Stimulated activated CD8-positive, alpha-beta memory T cell treated with anti-CD3 and anti-CD28 coated beads, Interleukin-12 subunit alpha, Interleukin-12 subunit beta, amount 100 ng/mL, for 4 hours (primary cell): Measurements from ENCODE around the gene DHRS1.
"Not testable (repeated sequence)": the region's sequence is repeated elsewhere in the genome, so short reads cannot be mapped to it uniquely, and the experiment has no call there.

Experiments
- DNase-seq: peaks from one replicate; pipeline ENCODE4 v3.0.0-alpha.2; 2020; ENCODE audit warnings: low read depth

The DHRS1 gene

GRCh38 chr14:24327914-24328313, 28.3 kb upstream of the DHRS1 start:
- not testable (repeated sequence) for DNase-seq

DNA sequence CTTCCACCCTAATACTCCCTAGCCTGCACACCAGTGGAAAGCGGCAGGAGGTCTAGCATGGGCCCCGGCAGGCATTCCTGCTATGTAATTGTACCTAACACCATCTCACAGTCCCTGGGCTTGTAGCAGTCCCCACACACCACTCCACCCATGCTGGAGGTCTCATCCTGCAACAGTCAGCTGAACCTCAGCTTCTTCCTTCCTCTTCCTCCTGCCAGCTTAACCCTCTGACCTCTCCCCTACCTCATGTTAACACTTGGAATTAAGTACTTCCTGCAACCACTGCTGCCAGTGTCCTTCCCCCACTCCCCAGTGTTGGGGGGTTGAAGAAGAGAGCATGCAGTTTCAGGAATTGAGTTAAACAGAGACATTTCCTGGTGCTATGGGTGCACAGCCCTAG, 27.7 kb upstream of the DHRS1 start:
- no peak for DNase-seq

GRCh38 chr14:24325963-24326362, 26.4 kb upstream of the DHRS1 start:
- no peak for DNase-seq

- no peak for DNase-seq
Measured at GRCh38 chr14:24325041-24325530, 25.5 kb upstream of the DHRS1 start.

- DNase-seq, result no peak
Measured at GRCh38 chr14:24324024-24324423, 24.4 kb upstream of the DHRS1 start.

GRCh38 chr14:24323341-24323740, 23.8 kb upstream of the DHRS1 start:
- no peak for DNase-seq

DNA sequence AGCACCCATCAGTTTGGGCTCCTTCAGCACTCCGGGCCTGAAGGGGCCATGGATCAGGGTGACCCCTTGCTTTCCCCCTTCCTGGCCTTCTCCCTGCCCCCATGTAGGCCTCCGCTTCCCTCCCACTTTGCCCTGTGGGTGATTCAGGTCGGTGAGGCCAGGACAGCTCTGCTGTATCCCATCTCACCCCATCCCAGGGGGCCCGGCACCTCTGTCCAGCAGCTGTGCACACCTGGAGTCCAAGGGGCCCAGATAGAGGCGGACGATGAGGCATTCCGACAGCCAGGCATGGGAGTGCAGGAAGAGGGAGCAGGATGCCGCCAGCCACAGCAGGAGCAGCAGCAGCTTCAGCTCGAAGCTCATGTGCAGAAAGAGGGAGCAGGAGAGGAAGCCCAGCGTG, 23.1 kb upstream of the DHRS1 start:
- no peak for DNase-seq

GRCh38 chr14:24321212-24321975, 21.8 kb upstream of the DHRS1 start:
- DNase-seq, result no peak

DNA sequence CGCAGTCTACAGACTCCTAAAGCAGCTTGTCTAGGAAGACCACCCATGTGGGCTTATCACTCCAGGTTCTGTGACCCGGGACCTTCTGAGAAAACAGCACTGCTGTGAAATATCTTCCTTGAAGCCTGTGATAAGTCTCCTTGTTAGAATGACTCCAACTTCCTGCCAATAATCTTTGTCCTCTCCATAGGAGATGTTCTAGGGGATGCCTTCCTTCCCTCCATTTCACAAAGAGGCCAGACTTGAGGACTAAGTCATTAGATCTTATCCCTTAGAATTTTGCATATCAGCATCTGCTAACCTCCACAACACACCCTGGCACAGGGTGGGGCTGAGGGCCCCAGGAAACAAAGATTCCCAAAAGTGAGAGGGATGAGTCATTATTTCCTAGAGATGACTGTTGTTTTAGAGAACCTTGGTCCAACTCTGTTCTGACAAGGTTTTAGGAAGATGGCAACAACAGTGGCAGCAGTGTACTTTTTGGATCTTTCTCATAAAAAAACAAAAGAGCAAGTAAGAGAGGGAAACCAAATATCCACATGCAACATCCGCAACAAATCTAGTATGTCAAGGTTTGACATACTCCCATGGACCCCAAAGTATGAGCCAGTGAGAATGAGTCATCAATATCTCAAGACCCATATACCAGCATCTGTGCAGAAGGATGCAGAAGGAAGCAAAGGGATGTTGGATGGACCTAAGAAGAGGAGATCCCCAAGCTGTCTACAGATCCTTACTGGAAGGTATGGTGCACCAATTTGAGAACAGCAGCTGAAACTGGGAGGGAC, 17.8 kb upstream of the DHRS1 start:
- DNase-seq, result no peak

- no peak for DNase-seq
Measured at GRCh38 chr14:24316597-24316950, 17.0 kb upstream of the DHRS1 start.

GRCh38 chr14:24315807-24316596, 16.4 kb upstream of the DHRS1 start:
- DNase-seq, result no peak

DNA sequence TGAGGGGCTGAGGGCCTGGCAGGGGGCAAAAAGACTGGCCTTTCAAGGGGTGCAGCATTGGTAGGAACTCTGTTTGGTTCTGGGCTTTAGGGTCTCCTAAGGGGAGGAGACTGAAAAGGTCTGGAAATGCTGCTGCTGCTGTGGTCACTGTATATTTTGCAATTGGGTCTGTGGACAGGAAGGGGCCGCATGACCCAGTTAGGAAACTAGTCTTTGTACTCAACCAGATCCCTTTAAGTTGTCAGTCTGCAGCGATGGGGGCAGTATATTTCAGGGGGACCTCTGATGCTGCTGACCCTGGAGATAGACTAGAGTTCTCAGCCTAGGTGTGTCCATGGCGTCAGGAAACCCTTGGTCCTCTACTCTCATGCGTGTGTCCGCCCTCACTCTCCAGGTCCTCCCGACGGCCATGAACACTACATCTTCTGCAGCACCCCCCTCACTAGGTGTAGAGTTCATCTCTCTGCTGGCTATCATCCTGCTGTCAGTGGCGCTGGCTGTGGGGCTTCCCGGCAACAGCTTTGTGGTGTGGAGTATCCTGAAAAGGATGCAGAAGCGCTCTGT, 15.7 kb upstream of the DHRS1 start:
- DNase-seq, result no peak

DNA sequence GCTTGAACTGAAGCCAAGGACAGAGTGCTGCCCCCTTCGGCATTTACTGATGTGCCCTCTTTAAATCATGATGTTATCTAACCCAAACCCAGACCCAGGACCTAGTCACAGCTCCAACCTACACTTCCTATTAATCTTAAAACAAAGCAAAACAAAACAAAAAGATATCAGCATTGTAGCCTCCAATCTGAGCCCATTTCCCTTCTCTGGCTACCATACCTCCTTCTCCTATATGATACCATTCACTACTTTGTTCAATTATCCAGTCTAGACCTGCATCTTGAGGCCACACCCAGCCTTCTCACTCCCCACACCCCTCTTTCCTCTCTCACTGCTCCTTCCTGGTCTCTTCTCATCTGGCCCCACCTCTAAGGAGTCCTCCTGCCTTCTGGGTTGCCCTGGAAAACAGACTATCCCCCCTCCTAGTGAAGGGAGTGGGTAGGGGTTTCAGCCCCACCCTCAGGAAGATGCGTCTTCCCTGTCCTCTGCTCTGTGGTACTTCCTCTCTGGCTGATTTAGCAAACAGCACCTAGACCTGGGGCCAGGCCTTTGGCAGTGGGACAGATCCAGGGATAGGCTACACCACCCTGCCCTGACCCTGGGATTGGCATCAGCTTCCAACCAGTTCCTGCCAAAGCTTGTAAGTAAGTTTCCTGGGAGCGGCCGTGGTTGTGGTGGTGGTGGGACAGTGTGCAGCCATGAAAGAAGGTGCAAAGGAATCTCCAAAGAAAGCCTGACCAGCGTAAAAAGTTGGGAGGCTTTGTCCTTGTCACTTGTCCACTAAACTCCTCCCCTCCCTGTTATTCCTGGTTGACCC, 15.0 kb upstream of the DHRS1 start:
- no peak for DNase-seq

GRCh38 chr14:24313913-24314312, 14.3 kb upstream of the DHRS1 start:
- no peak for DNase-seq

- DNase-seq, result no peak
Measured at GRCh38 chr14:24312736-24313507, 13.3 kb upstream of the DHRS1 start.

GRCh38 chr14:24311837-24312615, 12.4 kb upstream of the DHRS1 start:
- no peak for DNase-seq

DNA sequence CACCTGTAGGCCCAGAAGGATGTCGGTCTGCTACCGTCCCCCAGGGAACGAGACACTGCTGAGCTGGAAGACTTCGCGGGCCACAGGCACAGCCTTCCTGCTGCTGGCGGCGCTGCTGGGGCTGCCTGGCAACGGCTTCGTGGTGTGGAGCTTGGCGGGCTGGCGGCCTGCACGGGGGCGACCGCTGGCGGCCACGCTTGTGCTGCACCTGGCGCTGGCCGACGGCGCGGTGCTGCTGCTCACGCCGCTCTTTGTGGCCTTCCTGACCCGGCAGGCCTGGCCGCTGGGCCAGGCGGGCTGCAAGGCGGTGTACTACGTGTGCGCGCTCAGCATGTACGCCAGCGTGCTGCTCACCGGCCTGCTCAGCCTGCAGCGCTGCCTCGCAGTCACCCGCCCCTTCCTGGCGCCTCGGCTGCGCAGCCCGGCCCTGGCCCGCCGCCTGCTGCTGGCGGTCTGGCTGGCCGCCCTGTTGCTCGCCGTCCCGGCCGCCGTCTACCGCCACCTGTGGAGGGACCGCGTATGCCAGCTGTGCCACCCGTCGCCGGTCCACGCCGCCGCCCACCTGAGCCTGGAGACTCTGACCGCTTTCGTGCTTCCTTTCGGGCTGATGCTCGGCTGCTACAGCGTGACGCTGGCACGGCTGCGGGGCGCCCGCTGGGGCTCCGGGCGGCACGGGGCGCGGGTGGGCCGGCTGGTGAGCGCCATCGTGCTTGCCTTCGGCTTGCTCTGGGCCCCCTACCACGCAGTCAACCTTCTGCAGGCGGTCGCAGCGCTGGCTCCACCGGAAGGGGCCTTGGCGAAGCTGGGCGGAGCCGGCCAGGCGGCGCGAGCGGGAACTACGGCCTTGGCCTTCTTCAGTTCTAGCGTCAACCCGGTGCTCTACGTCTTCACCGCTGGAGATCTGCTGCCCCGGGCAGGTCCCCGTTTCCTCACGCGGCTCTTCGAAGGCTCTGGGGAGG, 11.3 kb upstream of the DHRS1 start, which contains the start of gene LTB4R:
Gene LTB4R, plus strand, starts transcription at position 857 of the 959 bp plus-strand sequence. CDS start 4,150 bp downstream, outside the sequence.
- peak; percentile 48 for DNase-seq

DNA sequence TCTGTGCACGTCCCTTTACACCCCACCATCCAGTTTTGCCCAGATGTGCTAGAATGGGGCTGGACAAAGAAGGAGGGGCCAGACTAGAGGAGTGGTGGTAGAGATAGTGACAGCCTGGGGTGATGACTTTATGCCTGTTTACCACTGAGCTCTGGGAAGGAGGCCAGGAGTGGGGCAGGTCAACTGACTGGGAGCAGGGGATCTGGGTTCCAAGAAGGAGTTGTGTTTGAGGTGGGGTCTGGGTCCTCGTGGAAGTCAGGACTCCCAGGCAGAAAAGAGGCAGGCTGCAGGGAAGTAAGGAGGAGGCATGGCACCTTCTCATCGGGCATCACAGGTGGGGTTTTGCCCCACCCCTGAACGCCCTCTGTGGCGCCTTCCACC, 10.7 kb upstream of the DHRS1 start:
- DNase-seq, result no peak
